K562 (cell line): ENCODE measurements around the gene N4BP2. TPM values are rescaled to one million over a fixed set of nuclear protein-coding genes. Genes with fewer than 3 reads are reported as not detected.

Experiments
- ATAC-seq: fragments of 200-7000 bp; cut with Tn5 transposase; 3 replicates; pipeline ENCODE4 v1.9.1; 2020; ENCODE audit warnings: moderate library complexity
- BruUV-seq: library from RNA; stranded (reverse); fragments of 400-500 nt; replicated peaks from 2 replicates; lab custom pipeline; 2021; lab: Mats Ljungman, UMichigan
- CTCF ChIA-PET: fragments of 300-600 bp; formaldehyde crosslinking; extraction: SDS; loops from one replicate; lab custom pipeline; 2021; ENCODE audit warnings: low intra/inter-chr PET ratio; lab: Yijun Ruan, JAX
- POLR2A ChIA-PET: fragments of 300-600, 350-650 bp; sonication (Branson Sonifier 250); formaldehyde crosslinking; extraction: SDS; loops from one replicate; lab custom pipeline; 2021; ENCODE audit warnings: antibody characterized with exemption, inconsistent platforms; lab: Yijun Ruan, JAX
- DNase-seq, 4 experiments: peaks; one replicate each; pipeline versions ENCODE4 v3.0.0 to v3.0.0-alpha.2; 2011 to 2018; ENCODE audit warnings: low spot score in 3 of 4, mixed read lengths in 3 of 4; ENCODE audit errors: extremely low read depth in 1 of 4
- FAIRE-seq: peaks from 2 replicates; lab custom pipeline; 2011; peaks lifted over from hg19 to GRCh38; lab: Jason Lieb, UNC
- H2AFZ ChIP-seq: 2 replicates; pipeline ENCODE4 v1.6.0; 2011; ENCODE audit warnings: low read depth, low read length, control low read depth, inconsistent platforms
- H3K27ac ChIP-seq: fragments of 200-600 bp; 3 replicates; pipeline ENCODE4 v1.8.0; 2011; ENCODE audit warnings: low read depth, mild to moderate bottlenecking, control low read depth, inconsistent platforms, low read length, moderate library complexity, mixed read lengths; ENCODE audit errors: extremely low read depth
- H3K27me3 ChIP-seq, 2 experiments: fragments of 300-600 bp in 1 of 2; 2 replicates in 1 of 2; 3 replicates in 1 of 2; pipeline versions ENCODE4 v1.6.0 to v1.8.0; 2011; ENCODE audit warnings: inconsistent platforms in 2 of 2, low read length in 2 of 2, mild to moderate bottlenecking in 1 of 2, mixed read lengths in 1 of 2, moderate library complexity in 1 of 2; ENCODE audit not compliant: control insufficient read depth in 2 of 2, insufficient read depth in 2 of 2
- H3K36me3 ChIP-seq: fragments of 300-600 bp; 3 replicates; pipeline ENCODE4 v1.8.0; 2011; ENCODE audit warnings: mild to moderate bottlenecking, low read length, inconsistent platforms; ENCODE audit not compliant: control insufficient read depth, insufficient read depth
- H3K4me1 ChIP-seq, 2 experiments: fragments of 200-600 bp in 1 of 2; replicated peaks in 1 of 2; 2 replicates in 1 of 2; 3 replicates in 1 of 2; pipeline versions ENCODE4 v1.5.1 to v1.8.0; 2011; ENCODE audit warnings: inconsistent platforms in 2 of 2, low read length in 2 of 2, mild to moderate bottlenecking in 1 of 2, mixed read lengths in 1 of 2, moderate library complexity in 1 of 2; ENCODE audit not compliant: control insufficient read depth in 2 of 2, insufficient read depth in 2 of 2
- H3K4me2 ChIP-seq: 2 replicates; pipeline ENCODE4 v1.6.1; 2011; ENCODE audit warnings: low read length, control low read depth, inconsistent platforms, mixed read lengths; ENCODE audit not compliant: insufficient read depth
- H3K4me3 ChIP-seq: fragments of 200-600 bp; sonication (generic), shearing (Covaris generic); 2 replicates; pipeline ENCODE4 v1.5.1; 2016; ENCODE audit warnings: control low read depth, inconsistent platforms
- H3K79me2 ChIP-seq: fragments of 200-600 bp; 3 replicates; pipeline ENCODE4 v1.8.0; 2011; ENCODE audit warnings: low read length, inconsistent platforms; ENCODE audit not compliant: control insufficient read depth, insufficient read depth
- H3K9ac ChIP-seq, 2 experiments: 2 replicates each; pipeline versions ENCODE4 v1.6.0 to v1.6.1; 2011; ENCODE audit warnings: low read depth in 2 of 2, low read length in 2 of 2, control low read depth in 1 of 2, inconsistent platforms in 1 of 2, mild to moderate bottlenecking in 1 of 2, mixed read lengths in 1 of 2; ENCODE audit not compliant: insufficient read depth in 1 of 2
- H3K9me1 ChIP-seq: one replicate; pipeline ENCODE4 v1.6.0; 2011; ENCODE audit warnings: inconsistent platforms, mild to moderate bottlenecking, low read length, moderate library complexity; ENCODE audit not compliant: control insufficient read depth, insufficient read depth
- H3K9me3 ChIP-seq: replicated peaks from 2 replicates; pipeline ENCODE4 v1.5.1; 2011; ENCODE audit warnings: low read depth, low read length, inconsistent platforms; ENCODE audit not compliant: control insufficient read depth, insufficient read depth
- H4K20me1 ChIP-seq: replicated peaks from 2 replicates; pipeline ENCODE4 v1.6.1; 2011; ENCODE audit warnings: low read length, inconsistent platforms, mixed read lengths; ENCODE audit not compliant: control insufficient read depth, insufficient read depth
- BDP1 ChIP-seq: IDR thresholded peaks from 3 replicates; pipeline ENCODE4 v1.6.1; 2011; ENCODE audit not compliant: insufficient read length, insufficient read depth
- CBX8 ChIP-seq: fragments of 200-600 bp; sonication (generic); IDR thresholded peaks from 2 replicates; pipeline ENCODE4 v1.6.1; 2012; ENCODE audit warnings: borderline replicate concordance, mixed run types, low read depth, mild to moderate bottlenecking, moderate library complexity, mixed read lengths, low read length, control low read depth, inconsistent platforms; ENCODE audit not compliant: poor library complexity, severe bottlenecking; ENCODE audit errors: extremely low read depth
- EZH2 ChIP-seq: IDR thresholded peaks from 2 replicates; pipeline ENCODE4 v1.6.1; 2012; ENCODE audit warnings: low read depth, mild to moderate bottlenecking, inconsistent platforms, low read length, borderline replicate concordance
- FOXM1 ChIP-seq, 2 experiments: fragments of 450-650 bp in 1 of 2; sonication (generic) in 1 of 2; formaldehyde crosslinking in 1 of 2; IDR thresholded peaks; 2 replicates each; pipeline versions ENCODE4 v1.6.1 to v1.9.0; 2017 to 2022; ENCODE audit warnings: low read depth in 2 of 2, mild to moderate bottlenecking in 2 of 2, missing genetic modification reagents in 1 of 2, moderate library complexity in 1 of 2
- MEIS2 ChIP-seq: fragments of 450-650 bp; IDR thresholded peaks from 2 replicates; pipeline ENCODE4 v1.6.1; 2014; ENCODE audit warnings: mild to moderate bottlenecking; ENCODE audit not compliant: partially characterized antibody
- NFE2L1 ChIP-seq: fragments of 450-650 bp; IDR thresholded peaks from 2 replicates; pipeline ENCODE4 v1.6.1; 2016; ENCODE audit warnings: missing genetic modification characterization, low read depth, mild to moderate bottlenecking, missing compliant biosample characterization, moderate library complexity, borderline replicate concordance
- NFIC ChIP-seq: fragments of 450-650 bp; IDR thresholded peaks from 2 replicates; pipeline ENCODE4 v1.6.1; 2017; ENCODE audit warnings: mild to moderate bottlenecking, inconsistent platforms
- NR3C1 ChIP-seq: sonication (generic); formaldehyde crosslinking; IDR thresholded peaks from 2 replicates; pipeline ENCODE4 v1.8.1; 2022; ENCODE audit warnings: missing genetic modification reagents
- NRF1 ChIP-seq, 2 experiments: fragments of 450-650 bp; IDR thresholded peaks in 1 of 2; conservative IDR thresholded peaks in 1 of 2; 2 replicates each; pipeline ENCODE4 v1.6.1; 2014; ENCODE audit warnings: mild to moderate bottlenecking in 2 of 2
- PCBP1 ChIP-seq: fragments of 200-400 bp; formaldehyde crosslinking; IDR thresholded peaks from 2 replicates; pipeline ENCODE4 v1.6.1; 2018; ENCODE audit warnings: mild to moderate bottlenecking, low read depth, low read length; ENCODE audit not compliant: poor library complexity, severe bottlenecking
- PHB2 ChIP-seq: fragments of 450-650 bp; IDR thresholded peaks from 2 replicates; pipeline ENCODE4 v1.6.1; 2017; ENCODE audit warnings: low read depth
- PRMT5 ChIP-seq: sonication (generic); formaldehyde crosslinking; IDR thresholded peaks from 2 replicates; pipeline ENCODE4 v1.5.0; 2020; ENCODE audit warnings: missing genetic modification reagents
- THAP7 ChIP-seq: fragments of 250-450 bp; sonication (Bioruptor Pico); IDR thresholded peaks from 2 replicates; pipeline ENCODE4 v1.5.0; 2021
- XRCC3 ChIP-seq: fragments of 450-650 bp; IDR thresholded peaks from 2 replicates; pipeline ENCODE4 v1.6.1; 2017; ENCODE audit warnings: mild to moderate bottlenecking, moderate library complexity
- ZNF143 ChIP-seq: sonication (generic); formaldehyde crosslinking; IDR thresholded peaks from 2 replicates; pipeline ENCODE4 v1.9.0; 2022; ENCODE audit warnings: mild to moderate bottlenecking, missing genetic modification reagents
- ZNF146 ChIP-seq: IDR thresholded peaks from one replicate; pipeline ENCODE4 v1.6.1; 2018; ENCODE audit warnings: missing compliant biosample characterization; ENCODE audit not compliant: unreplicated experiment
- ZNF655 ChIP-seq: fragments of 250-450 bp; sonication (Bioruptor Pico); IDR thresholded peaks from 2 replicates; pipeline ENCODE4 v1.5.0; 2021
- WGBS: fragments of 100-300 bp; shearing (Covaris generic); methylation state at CpG from one replicate; pipeline ENCODE4 v1.1.6; 2016; ENCODE audit warnings: low coverage, mixed read lengths; ENCODE audit not compliant: insufficient coverage; ENCODE audit errors: missing lambda C conversion rate; 5-methylcytosine and 5-hydroxymethylcytosine counted together
- in situ Hi-C: fragments of 300-500 bp; cut with MboI; formaldehyde crosslinking; loops from 4 replicates; pipeline ENCODE4 v1.15.0; 2018; ENCODE audit warnings: inconsistent platforms, mixed read lengths
- intact Hi-C: fragments of 100-400 bp; cut with micrococcal nuclease; formaldehyde crosslinking; loops from 2 replicates; pipeline ENCODE4 v1.14.2; 2022
- polyA plus RNA-seq, 8 experiments: library from polyadenylated mRNA; depleted of rRNA in 4 of 8; stranded (reverse) in 5 of 8; unstranded in 3 of 8; fragments of >200 nt; fragmentation: Nextera tagmentation in 2 of 8; fragmentation: Illumina TruSeq in 1 of 8; extraction: Ambion mirVana in 2 of 8; extraction: Trizol in 1 of 8; gene quantifications; 2 replicates each; pipeline versions ENCODE4 v1.2.1 to v1.2.3, GENCODE V29; 2011 to 2014; ENCODE audit warnings: inconsistent platforms in 1 of 8, missing spikeins in 1 of 8
- total RNA-seq, 7 experiments: library from RNA; depleted of rRNA in 6 of 7; stranded (reverse); fragments of >200 nt in 6 of 7; fragmentation: Illumina TruSeq in 2 of 7; extraction: Trizol in 2 of 7; gene quantifications; 2 replicates each; pipeline versions ENCODE4 v1.2.1 to v1.2.3, GENCODE V29; 2011 to 2021; ENCODE audit warnings: low replicate concordance in 1 of 7
- TF ChIP-seq, protein P1 (sequence below): sonication (generic); formaldehyde crosslinking; IDR thresholded peaks from 2 replicates; pipeline ENCODE4 v1.8.0; 2022; ENCODE audit warnings: mild to moderate bottlenecking, missing genetic modification reagents

The N4BP2 gene
- total and polyA plus RNA-seq, 9 of the 15 experiments (the other 6 are each of a cell fraction or from before 2014, with no cell fraction given) = 2.7 to 12.6 (median 7.6) TPM

DNA sequence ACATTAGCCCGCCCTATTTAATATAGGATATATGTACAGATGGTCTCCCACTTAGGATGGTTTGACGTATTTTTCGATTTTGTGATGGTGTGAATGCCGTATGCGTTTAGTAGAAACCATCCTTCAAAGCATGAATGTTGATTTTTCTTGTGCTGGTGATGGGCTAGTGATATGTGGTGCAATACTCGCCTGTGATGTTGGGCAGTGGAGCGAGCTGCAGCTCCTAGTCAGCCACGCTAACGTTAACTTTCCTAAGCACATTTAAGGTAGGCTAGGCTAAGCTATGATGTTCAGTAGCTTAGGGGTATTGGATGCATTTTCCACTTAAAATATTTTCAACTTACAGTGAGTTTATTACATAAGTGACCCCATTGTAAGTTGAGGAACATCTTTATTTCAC lies 103.6 kb downstream of the N4BP2 start:
- no peak overlapping the region for H3K9ac ChIP-seq
- TF ChIP-seq, protein P1, sequence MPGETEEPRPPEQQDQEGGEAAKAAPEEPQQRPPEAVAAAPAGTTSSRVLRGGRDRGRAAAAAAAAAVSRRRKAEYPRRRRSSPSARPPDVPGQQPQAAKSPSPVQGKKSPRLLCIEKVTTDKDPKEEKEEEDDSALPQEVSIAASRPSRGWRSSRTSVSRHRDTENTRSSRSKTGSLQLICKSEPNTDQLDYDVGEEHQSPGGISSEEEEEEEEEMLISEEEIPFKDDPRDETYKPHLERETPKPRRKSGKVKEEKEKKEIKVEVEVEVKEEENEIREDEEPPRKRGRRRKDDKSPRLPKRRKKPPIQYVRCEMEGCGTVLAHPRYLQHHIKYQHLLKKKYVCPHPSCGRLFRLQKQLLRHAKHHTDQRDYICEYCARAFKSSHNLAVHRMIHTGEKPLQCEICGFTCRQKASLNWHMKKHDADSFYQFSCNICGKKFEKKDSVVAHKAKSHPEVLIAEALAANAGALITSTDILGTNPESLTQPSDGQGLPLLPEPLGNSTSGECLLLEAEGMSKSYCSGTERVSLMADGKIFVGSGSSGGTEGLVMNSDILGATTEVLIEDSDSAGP = no peak
- TF ChIP-seq ZNF655 (CRISPR knock-in tag) = no peak
- no peak for TF ChIP-seq NRF1 (conservative IDR thresholded peaks at IDR 0.05 in 1 of 2, IDR thresholded peaks at IDR 0.05 in 1 of 2)
- no peak for TF ChIP-seq ZNF146 (CRISPR knock-in tag)
- TF ChIP-seq BDP1 = no peak
- TF ChIP-seq CBX8 = no peak
- TF ChIP-seq PHB2 = no peak
- TF ChIP-seq NFE2L1 = no peak
- no peak for TF ChIP-seq XRCC3
- TF ChIP-seq NFIC = no peak
- no peak for TF ChIP-seq NR3C1 (CRISPR knock-in tag)
- TF ChIP-seq ZNF143 (CRISPR knock-in tag) = no peak
- TF ChIP-seq FOXM1 (IDR thresholded peaks at IDR 0.05; ENCODE audit: low read depth) = no peak
- no peak for TF ChIP-seq FOXM1 (CRISPR knock-in tag; IDR thresholded peaks at IDR 0.05; ENCODE audit: low read depth)
- TF ChIP-seq THAP7 (CRISPR knock-in tag) = no peak
- no peak for TF ChIP-seq PCBP1
- TF ChIP-seq EZH2 = no peak
- no peak for TF ChIP-seq MEIS2
- TF ChIP-seq PRMT5 (CRISPR knock-in tag) = no peak
- H3K27ac ChIP-seq = no peak overlapping the region
- no peak overlapping the region for H3K4me2 ChIP-seq
- CTCF ChIA-PET = no interaction called here
- no TSS peak for BruUV-seq
- no peak for FAIRE-seq
- POLR2A ChIA-PET = no interaction called here
- H3K4me1 ChIP-seq = peaks cover 0 to 8% of the 10 kb centered on the region in 2 experiments; a peak in 1 of 5 replicates
- no peaks in the 10 kb centered on the region for H3K79me2 ChIP-seq
- ATAC-seq = no peak
- H3K36me3 ChIP-seq = no peaks in the 10 kb centered on the region
- H3K9me1 ChIP-seq = no peaks in the 10 kb centered on the region
- DNase-seq = no peak
- no peaks in the 10 kb centered on the region for H4K20me1 ChIP-seq
- 80% methylated on average over 9 of the region's 9 CpGs for WGBS
- in situ Hi-C loops (no loop called here), intact Hi-C loops (no loop called here)
- no peaks in the 10 kb centered on the region for H3K27me3 ChIP-seq
- no peak overlapping the region for H3K4me3 ChIP-seq
- H3K9me3 ChIP-seq = no peaks in the 10 kb centered on the region
- H2AFZ ChIP-seq = no peak overlapping the region
